GM19193 (cell line): ENCODE results near the gene EHMT1.
"Not testable (repeated sequence)": the region's sequence is repeated elsewhere in the genome, so short reads cannot be mapped to it uniquely, and the experiment has no call there.

Experiments
- POLR2A ChIP-seq: IDR thresholded peaks from 4 replicates; pipeline ENCODE4 v1.6.1; 2011; ENCODE audit not compliant: insufficient read depth, insufficient read length; ENCODE audit errors: extremely low read depth

Gene EHMT1

DNA sequence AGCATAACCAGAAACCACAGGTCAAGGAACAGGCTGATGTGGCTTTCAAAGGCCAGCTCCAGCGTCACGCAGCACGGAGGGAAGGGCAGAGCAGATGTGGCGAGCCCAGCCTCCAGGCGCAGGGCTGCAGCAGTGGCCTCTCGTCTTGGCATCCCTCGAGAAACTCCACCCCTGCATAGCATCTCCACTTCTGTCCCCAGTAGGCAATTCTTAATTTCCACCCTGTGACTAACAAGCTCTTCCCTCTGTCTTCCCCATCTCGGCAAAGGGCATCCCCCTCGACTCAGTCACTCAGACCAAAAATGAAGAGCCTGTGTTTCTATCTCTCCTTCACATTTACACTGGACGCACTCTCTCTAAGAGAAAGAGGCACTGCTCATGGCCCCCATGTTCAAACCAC is 257.0 kb downstream of the EHMT1 start:
- TF ChIP-seq POLR2A, result no peak

DNA sequence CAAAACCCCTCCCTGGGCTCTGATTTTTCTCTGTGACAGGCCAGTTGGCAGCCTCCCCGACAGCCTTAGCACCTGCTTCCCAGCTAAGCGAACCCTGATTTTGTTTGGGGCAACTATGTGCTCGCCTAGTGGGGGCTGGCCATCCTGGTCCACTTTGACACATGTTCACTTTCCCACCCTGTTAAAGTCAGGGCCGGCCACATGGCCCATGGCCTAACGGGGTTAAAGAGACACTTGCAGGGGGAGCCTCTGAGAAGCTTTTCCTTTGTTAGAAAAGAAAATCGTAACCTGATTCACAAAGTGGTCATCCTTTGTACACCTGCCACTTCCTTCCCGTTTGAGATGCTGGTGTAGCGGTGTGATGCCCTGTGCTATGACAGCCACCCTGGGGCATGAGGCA is 257.5 kb downstream of the EHMT1 start:
- TF ChIP-seq POLR2A, result no peak

DNA sequence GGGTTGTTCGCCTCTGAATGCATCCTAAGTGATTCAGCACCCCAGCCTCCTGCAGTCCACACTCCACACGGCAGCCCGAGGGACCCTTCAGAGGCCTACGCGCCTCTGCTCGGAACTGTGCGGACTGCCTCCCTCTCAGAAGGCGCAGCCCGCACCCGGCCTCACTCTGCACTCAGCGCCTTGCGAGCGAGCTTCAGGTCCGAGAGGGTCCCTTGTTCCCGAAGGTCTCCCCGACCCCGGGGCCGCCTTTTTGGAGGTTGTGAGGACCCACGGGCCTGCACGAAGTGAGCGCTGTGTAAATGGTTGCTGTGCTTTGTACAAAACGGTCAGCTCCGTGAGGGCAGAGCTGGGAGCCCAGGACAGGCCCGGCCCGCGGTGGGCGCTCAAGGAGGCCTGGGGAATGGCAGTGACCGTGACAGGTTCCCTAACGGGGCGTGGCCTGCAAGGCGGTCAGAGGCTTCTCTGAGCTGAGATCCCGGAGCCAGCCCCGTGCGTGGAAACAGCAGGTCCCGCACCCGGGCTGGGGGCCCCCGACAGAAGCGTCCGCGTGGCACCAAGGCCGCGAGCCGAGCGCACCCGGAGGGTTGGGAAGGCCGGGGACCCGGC is 258.1 kb downstream of the EHMT1 start:
- no peak for TF ChIP-seq POLR2A

DNA sequence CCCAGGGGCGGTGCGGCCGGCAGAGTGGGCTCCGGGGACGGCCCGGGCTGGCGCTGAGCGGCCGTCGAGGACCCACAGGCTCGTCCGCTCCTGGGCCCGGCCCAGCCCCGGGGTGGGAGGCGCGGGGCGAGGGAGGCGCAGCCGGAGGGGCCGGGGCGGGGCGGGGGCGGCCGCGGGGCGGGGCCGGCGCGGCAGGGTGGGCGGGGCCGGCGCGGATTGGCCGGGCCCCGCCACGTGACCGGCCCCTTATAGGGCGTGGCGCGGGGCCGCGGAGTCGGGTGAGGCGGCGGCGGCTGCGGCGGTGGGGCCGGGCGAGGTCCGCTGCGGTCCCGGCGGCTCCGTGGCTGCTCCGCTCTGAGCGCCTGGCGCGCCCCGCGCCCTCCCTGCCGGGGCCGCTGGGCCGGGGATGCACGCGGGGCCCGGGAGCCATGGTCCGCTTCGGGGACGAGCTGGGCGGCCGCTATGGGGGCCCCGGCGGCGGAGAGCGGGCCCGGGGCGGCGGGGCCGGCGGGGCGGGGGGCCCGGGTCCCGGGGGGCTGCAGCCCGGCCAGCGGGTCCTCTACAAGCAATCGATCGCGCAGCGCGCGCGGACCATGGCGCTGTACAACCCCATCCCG is 258.8 kb downstream of the EHMT1 start, which contains the start of gene CACNA1B:
TSS of gene CACNA1B (plus strand) at position 277 of the 617 bp plus-strand sequence. CDS start at position 429, 152 bp downstream.
- TF ChIP-seq POLR2A, result not testable (repeated sequence)

- no peak for TF ChIP-seq POLR2A
Observed at GRCh38 chr9:137878146-137878941, 259.5 kb downstream of the EHMT1 start.

DNA sequence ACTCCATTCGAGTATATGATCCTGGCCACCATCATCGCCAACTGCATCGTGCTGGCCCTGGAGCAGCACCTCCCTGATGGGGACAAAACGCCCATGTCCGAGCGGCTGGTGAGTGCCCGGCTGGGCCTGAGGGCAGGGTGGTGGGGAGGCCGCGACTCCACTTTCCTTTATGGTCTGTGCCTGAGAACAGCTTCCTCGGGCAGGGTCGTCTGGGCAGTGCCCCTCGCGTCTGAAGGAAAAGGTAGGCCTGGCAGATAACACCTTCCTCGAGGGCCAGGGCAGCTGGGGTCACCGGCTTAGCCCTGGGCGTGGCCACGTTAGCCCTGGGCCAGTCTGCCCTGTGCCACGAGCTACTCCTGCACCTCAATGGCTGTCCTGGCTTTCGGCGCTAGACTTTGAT is 260.2 kb downstream of the EHMT1 start:
- TF ChIP-seq POLR2A, result no peak

DNA sequence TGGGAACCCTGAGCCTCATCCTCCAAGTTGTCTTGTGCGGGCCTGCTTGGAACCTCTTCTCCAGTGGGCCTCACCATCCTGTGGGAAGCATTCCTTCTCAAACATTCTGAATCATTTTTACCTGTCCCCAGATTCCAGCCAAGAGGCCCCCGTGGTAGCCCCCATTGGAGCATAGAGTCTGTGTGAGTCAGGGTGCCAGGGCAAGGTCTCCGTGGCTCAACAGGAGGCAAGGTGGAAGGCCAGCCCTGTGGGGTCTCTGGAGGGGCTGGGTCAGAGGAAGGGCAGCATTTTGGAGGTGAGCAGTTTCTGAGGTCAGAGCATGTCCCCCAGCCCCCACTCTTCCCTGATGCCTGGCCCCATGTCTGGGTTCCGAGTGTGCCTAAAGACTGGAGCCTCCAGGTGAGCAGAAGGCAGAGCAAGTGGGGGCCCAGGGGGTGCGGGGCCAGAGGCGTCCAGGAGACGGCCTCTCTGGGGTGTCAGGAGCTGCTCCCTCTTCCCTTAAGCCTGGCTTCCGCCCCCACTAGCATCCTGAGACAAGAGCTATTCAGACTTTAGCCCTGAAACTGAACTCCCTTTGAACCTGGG is 260.9 kb downstream of the EHMT1 start:
- no peak for TF ChIP-seq POLR2A

DNA sequence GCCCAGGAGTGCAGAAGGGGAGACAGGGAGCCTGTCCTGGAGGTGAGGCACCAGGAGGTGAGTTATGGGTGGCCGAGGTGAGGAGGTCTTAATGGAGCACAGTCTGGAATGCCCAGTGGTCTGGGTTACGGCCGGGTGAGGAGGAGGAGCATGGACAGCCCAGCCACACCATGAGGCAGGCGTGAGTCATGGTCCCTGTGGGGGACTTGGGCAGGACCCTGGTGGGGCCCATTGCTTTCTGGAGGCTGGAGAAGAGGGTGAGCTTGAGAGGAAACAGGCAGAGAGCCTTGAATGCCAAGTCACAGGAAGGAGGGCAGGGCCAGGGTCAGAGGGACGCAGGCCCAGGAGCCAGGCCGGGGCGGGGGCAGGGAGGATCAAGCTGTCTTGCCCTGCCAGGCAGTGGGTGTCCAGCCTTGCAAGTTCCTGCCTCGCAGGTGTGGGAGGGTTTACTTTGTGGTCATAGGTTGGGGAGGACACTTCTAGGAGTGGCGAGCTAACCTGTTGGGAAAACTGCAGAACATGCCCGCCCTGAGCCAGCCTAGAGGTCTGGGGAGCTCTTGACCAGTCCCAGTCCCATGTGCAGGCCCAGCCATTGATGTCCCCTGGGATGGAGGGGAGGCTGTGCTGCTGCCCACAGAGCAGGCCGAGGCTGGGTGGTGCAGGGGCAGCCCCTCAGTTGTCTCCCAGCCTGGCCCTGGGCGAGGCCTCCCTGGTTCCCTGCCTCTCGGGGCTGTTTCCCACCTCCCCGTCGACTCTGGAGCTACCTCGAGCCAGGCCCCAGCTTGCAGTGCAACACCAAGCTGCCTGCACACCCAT is 261.6 kb downstream of the EHMT1 start:
- no peak for TF ChIP-seq POLR2A

DNA sequence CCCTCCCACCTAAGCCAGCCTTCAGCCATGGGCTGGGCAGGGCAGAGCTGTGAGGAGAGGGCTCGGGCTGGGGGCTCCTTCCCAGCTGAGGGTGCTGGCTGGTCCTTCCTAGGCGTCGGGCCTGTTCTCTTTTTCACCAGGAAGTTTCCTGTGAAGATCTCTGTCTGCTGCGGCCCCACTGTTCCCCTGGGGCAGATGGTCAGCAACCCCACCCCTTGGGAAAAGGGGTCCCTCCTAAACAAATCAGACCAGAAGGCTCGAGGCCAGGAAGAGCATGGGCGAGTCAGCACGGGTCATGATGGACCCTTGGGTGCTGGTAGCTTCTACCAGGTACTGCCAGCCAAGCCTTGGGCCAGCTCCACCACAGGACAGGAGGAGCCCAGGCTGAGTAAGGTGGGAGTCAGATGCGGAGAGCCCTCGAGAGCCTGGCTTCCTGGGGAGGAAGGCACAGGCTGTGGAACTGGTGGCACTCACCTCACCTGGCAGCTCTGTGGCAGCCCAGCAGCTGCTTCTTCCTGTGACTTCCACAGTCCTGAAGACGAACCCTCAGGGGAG is 262.2 kb downstream of the EHMT1 start:
- TF ChIP-seq POLR2A, result no peak

- no peak for TF ChIP-seq POLR2A
Observed at GRCh38 chr9:137881591-137882505, 263.0 kb downstream of the EHMT1 start.

DNA sequence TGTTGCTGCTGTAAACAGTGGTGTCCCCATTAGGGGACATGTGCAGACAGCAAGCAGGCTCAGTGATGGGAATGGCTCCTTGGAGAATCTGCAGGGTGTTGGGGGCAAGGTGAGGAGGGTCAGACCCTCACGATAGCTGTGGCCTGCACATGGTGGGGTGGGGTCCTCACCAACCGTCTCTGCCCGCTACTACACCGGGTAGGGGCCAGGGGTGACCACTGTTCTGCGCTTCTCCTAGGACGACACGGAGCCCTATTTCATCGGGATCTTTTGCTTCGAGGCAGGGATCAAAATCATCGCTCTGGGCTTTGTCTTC is 263.7 kb downstream of the EHMT1 start:
- no peak for TF ChIP-seq POLR2A
